Superior temporal gyrus (tissue), 1 donor: ENCODE results near the gene GRIP1.

Source experiments
- DNase-seq: peaks from one replicate; pipeline ENCODE4 v3.0.0-alpha.2; 2016; ENCODE audit errors: extremely low spot score

GRIP1 gene

DNA sequence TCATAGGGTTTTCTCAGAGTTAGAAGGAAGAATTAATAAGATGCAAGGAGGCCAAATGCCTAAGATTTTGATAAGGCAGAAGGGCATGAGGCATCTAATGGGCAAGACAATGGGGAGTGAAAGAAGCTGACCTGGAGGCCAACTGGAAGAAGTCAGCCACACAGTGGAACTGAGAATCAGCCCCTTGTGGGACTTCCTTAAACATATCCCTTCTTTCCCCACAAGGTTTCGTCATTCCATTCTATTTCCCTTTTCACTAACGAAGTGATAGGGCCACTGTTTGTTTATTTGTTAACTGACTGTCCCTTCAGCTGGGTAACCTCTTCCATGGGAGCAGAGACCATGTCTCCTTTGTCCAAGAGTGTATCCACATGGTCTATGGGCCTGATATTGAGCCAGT, 290.4 kb downstream of the GRIP1 start:
- no peak for DNase-seq

- no peak for DNase-seq
Observed at GRCh38 chr12:66387117-66387516, 291.8 kb downstream of the GRIP1 start.

- no peak for DNase-seq
Observed at GRCh38 chr12:66380769-66381535, 297.9 kb downstream of the GRIP1 start.

DNA sequence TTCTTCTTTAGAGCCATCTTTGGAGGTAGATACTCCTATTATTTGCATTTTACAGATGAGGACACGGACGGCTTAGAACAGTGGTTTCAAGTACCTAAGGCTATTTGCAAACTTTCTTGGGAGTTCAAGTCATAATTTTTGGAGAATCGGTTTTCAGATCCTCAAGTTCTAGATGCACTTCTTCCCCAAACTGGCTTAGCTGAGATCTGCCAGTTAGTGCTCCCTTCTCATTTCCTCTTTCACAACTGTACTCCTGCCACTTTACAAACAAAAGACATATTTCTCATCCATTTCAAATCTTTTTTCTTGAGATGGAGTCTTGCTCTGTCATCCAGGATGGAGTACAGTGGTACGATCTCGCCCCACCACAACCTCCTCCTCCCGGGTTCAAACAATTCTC, 299.3 kb downstream of the GRIP1 start:
- DNase-seq: no peak

DNA sequence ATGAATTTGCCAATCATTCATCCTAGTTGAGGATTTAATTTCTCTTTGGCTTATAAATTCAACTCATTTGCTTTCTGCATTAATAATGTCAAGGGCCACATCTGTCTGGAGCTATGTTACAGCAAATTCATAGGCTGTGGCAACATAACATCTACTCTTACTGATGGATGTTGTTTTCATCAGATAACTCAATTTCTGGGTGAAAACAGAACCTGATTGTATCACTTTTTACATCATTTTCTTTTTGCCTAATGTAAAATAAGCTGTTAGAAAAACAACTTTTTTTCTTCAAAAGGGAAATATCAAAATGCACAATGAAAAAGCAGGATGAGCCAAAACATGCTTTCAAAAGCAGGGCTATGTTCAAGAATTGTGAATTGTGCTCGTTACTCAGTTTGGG, 303.3 kb downstream of the GRIP1 start:
- DNase-seq: no peak

DNA sequence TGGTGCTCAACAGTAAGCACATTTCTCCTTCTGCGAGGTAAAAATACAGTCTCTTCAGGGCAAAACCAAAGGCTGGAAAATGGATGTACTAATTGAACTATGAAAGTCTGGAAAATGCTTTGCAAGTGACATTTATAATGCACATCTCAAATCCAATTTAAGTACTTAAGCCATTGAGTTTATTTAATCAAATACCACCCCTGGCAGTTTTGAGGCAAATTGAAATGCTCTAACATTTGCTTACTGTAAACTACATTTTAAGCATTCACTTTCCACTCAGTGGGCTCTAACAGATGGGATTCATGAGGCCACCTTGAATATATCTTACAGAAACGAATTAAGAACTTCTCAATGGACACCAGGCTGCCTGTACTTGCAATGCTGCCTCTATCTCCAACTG, 306.9 kb downstream of the GRIP1 start:
- DNase-seq: no peak

- DNase-seq: no peak
Observed at GRCh38 chr12:66367015-66367667, 311.7 kb downstream of the GRIP1 start.

- no peak for DNase-seq
Observed at GRCh38 chr12:66365718-66366490, 313.0 kb downstream of the GRIP1 start.

DNA sequence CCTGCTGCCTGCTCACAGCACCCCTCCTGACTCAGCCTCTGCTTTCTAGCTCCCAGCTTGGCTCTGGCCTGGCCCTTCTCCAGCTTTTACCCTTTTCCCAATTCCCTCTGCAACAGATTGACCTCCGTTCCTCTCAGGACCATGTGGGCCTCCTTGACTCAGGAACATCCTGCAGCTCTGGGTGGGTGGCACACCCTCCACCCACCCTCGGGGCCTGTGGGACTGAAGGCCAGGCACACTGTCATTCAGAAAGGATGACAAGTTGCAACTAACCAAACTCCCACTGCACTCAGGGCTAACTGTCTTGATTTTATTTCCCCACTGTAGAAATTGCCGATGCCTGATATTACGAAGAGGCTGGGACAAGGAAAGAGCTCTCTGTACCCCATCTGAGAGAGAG, 317.2 kb downstream of the GRIP1 start:
- DNase-seq: no peak

DNA sequence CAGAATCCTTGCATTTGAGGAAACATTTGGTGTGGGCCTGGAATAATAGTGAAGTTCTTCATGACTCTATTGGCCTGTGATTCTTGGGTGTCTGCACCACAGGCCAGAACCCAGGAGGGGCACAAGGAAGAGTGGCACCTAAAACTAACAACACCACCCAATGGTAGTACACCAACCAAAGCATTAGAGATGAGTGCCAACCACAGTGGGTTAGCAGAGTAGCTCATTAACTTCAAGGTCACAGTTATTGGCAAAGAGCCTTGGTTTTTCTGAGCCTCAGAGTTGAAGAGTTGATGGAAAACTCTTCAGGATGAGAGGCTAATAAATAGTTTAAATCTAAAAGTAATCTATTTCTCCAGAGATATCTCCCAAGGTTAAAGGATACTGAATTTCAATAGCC, 319.6 kb downstream of the GRIP1 start:
- DNase-seq: no peak

DNA sequence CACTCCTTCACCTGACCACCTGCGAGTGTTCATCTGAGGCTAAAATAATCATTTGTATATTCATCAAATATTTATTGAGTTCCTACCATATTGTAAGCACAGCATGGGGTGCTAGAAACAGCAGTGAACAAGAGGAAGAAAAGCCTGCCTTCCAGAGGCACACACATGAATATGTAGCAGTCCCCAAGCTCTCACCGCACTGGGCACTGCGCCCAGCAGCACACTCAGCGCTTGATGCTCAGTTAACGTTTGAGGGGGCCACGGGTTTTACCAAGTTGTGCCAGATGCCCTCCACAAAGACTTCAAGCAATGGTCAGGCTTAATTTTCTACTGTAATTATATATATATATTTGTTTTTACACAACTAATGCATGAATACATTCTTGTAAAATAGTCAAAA, 324.6 kb downstream of the GRIP1 start:
- DNase-seq: no peak

GRCh38 chr12:66352899-66353298, 326.0 kb downstream of the GRIP1 start:
- DNase-seq: no peak

- peak; percentile 37 for DNase-seq
Observed at GRCh38 chr12:66352197-66352596, 326.7 kb downstream of the GRIP1 start.

DNA sequence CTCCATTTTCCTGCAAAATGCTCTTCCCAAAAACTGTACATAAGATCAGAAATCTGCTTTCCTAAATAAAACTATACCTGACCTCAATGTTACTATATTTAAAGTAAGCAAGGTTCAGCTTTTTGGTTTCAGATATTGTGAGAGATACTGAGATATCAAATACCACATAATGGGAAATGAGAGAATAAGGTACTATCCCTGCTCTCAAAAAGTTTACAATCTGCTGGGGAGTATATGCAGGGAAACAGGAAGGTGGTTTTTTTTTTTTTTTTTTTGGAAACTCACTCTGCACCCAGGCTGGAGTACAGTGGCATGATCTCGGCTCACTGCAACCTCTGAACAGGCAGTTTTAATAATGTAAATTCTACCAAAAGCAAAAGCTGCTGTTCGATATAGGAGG, 327.6 kb downstream of the GRIP1 start:
- no peak for DNase-seq

DNA sequence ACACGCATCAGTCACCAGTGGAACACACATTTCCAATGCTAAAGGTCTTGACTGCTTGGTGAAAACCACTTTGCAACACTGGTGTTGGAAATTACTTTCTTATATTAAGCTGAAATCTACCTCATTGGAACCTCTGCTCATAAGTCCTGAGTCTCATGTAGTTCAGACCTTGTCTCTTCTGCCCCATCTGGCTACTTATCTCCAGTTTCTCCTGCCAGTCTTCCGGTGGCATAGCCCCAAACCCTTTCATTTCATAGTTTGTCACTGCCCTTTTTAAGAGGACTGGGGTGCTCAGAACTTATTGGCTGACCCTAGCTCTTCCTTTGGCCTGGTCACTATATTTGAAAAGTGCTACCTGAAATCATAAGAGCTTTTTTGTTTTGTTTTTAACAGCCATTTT, 332.9 kb downstream of the GRIP1 start:
- DNase-seq: no peak

DNA sequence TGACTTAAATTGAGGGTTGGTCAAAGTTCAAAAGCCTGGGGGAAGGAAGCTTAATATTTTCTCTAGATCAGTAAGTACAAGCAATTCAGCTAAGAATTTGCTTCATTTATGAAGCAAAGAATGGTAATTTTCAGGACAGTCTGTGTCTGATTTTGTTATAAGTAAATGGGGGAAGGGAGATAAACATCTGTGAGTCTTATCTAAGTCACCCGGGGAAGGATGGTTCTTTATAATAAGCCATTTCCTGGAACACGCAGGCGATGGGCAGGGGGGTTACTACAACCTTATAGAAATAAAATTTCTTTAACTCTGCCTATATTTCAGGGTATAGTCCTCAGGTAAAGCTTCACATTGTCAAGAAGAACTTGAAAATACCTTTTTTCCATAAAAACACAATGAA, 333.7 kb downstream of the GRIP1 start:
- DNase-seq: no peak

DNA sequence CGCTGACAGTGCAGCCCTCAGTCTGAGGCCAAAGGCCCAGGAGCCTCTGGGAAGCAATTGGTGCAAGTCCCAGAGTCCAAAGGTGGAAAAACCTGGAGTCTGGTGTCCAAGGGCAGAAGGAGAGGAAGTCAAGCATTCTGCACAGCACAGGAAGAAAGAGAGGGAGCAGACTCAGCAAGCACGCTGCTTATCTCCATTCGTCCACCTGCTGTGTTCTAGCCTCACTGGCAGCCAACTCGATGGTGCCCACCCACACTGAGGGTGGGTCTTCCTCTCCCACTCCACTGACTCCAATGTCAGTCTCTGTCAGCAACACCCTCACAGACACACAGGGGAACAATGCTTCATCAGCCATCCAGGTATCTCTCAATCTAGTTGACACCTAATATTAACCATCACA, 337.8 kb downstream of the GRIP1 start:
- no peak for DNase-seq

- no peak for DNase-seq
Observed at GRCh38 chr12:66340131-66340530, 338.7 kb downstream of the GRIP1 start.

- DNase-seq: no peak
Observed at GRCh38 chr12:66337381-66338010, 341.4 kb downstream of the GRIP1 start.

DNA sequence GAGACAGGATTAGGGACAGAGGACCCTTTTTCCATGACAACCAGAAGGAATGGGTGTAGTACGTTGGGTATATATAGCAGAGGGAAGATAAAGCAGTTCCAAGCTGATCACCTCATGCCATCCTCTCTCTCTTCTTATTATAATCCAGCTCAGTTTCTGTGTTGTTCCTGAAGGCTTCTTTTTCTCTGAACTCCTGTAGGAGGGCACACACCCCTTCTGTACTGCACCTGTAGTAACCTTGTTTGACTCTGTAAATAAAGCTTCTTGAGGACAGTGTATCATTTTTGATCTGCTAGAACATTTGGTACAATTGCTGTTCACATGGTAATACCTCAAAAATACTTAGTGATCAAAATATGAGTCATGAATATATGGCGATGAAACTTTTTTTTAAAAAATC, 343.1 kb downstream of the GRIP1 start:
- DNase-seq: no peak

DNA sequence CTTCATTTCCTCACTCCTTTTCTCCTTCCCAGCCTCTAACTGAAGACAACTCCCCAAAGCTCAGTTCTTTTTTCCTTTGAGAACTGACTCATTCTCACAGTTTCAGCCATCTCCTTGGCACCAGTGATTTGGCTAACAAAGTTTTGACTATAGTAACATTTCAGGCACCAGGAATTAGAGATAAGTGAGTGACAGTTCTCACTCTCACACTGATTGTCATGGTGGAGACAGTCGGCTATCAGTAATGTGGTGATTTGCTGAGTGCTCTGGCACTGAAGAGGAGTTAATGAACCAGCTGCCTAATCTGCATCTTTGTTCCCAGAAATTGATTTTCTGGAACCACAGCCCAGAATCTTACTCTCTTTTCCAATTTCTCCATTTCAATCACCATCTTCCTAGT, 347.1 kb downstream of the GRIP1 start:
- DNase-seq: no peak

DNA sequence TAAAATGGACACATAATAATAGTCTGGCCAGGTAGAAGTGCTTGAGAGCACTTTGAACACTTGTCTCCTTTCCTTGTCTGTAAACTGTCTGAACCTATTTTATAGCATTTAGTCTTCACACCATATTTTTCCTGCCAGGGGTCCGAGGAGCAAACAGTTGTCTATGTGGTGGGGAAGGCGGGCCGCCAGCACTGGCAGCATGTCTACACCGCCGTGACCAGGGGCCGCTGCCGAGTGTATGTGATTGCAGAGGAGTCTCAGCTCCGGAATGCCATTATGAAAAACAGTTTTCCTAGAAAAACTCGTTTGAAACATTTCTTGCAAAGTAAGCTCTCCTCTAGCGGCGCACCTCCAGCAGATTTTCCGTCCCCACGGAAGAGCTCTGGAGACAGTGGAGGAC, 347.9 kb downstream of the GRIP1 start:
- no peak for DNase-seq
